HCT116 (cell line): Measurements from ENCODE around the gene HMGN2. TPM values are rescaled to one million over a fixed set of nuclear protein-coding genes. Genes with fewer than 3 reads are reported as not detected.

Experiments
- ATAC-seq: fragments of 200-7000 bp; cut with Tn5 transposase; 2 replicates; pipeline ENCODE4 v1.9.1; 2020; ENCODE audit warnings: mild to moderate bottlenecking, moderate library complexity
- BruUV-seq: library from RNA; stranded (reverse); fragments of 400-500 nt; replicated peaks from 2 replicates; lab custom pipeline; 2021; lab: Mats Ljungman, UMichigan
- CTCF ChIA-PET: fragments of 300-600 bp; sonication (Branson Sonifier 250); formaldehyde crosslinking; loops from one replicate; lab custom pipeline; 2021; ENCODE audit warnings: antibody characterized with exemption; lab: Charles Lee
- POLR2A ChIA-PET: fragments of 300-600, 350-600 bp; sonication (Branson Sonifier 250); formaldehyde crosslinking; loops from one replicate; lab custom pipeline; 2021; ENCODE audit warnings: antibody characterized with exemption; lab: Charles Lee
- RAD21 ChIA-PET, 2 experiments: fragments of 300-600 bp; sonication (Branson Sonifier 250); formaldehyde crosslinking; loops; one replicate each; lab custom pipeline; 2023; ENCODE audit warnings: low total read pairs in 2 of 2; ENCODE audit not compliant: uncharacterized antibody in 2 of 2, unreplicated experiment in 2 of 2, low non-redundant PET in 1 of 2; lab: Charles Lee
- DNase-seq: peaks from one replicate; pipeline ENCODE4 v3.0.0-alpha.2; 2010; ENCODE audit warnings: low read depth, low spot score
- H2AFZ ChIP-seq: fragments of 200-600 bp; shearing (Covaris generic), sonication (generic); 2 replicates; pipeline ENCODE4 v1.6.1; 2017; ENCODE audit warnings: low read depth, mixed run types, mixed read lengths, antibody characterized with exemption, low read length; ENCODE audit not compliant: poor library complexity, severe bottlenecking
- H3K27ac ChIP-seq: 2 replicates; pipeline ENCODE4 v1.5.1; 2012; ENCODE audit warnings: low read depth, low read length
- H3K27me3 ChIP-seq: fragments of 200-600 bp; sonication (generic); 2 replicates; pipeline ENCODE4 v1.6.1; 2016; ENCODE audit warnings: mixed run types, low read length, mixed read lengths; ENCODE audit not compliant: insufficient read depth
- H3K36me3 ChIP-seq, 2 experiments: fragments of 200-500 bp in 1 of 2; fragments of 200-600 bp in 1 of 2; sonication (Bioruptor generic) in 1 of 2; sonication (generic) in 1 of 2; 2 replicates each; pipeline versions ENCODE4 v1.5.1 to v1.6.1; 2014 to 2016; ENCODE audit warnings: low read length in 2 of 2, inconsistent platforms in 1 of 2, mixed read lengths in 1 of 2, mixed run types in 1 of 2; ENCODE audit not compliant: insufficient read depth in 2 of 2, control insufficient read depth in 1 of 2
- H3K4me1 ChIP-seq, 2 experiments: fragments of 200-600 bp in 1 of 2; sonication (generic) in 1 of 2; 2 replicates each; pipeline versions ENCODE4 v1.5.1 to v1.6.1; 2012 to 2017; ENCODE audit warnings: low read length in 2 of 2, inconsistent platforms in 1 of 2, mild to moderate bottlenecking in 1 of 2, mixed read lengths in 1 of 2, mixed run types in 1 of 2, moderate library complexity in 1 of 2; ENCODE audit not compliant: insufficient read depth in 2 of 2, control insufficient read depth in 1 of 2
- H3K4me2 ChIP-seq: fragments of 200-600 bp; sonication (generic); 2 replicates; pipeline ENCODE4 v1.6.1; 2017; ENCODE audit warnings: mixed run types, low read length, mixed read lengths
- H3K4me3 ChIP-seq, 2 experiments: fragments of 200-600 bp in 1 of 2; sonication (generic) in 1 of 2; replicated peaks in 1 of 2; 2 replicates each; pipeline ENCODE4 v1.5.1; 2011 to 2016; ENCODE audit warnings: low read length in 2 of 2, control low read depth in 1 of 2, low read depth in 1 of 2, mild to moderate bottlenecking in 1 of 2, mixed read lengths in 1 of 2, mixed run types in 1 of 2
- H3K79me2 ChIP-seq: fragments of 200-600 bp; sonication (generic); 2 replicates; pipeline ENCODE4 v1.6.1; 2017; ENCODE audit warnings: mild to moderate bottlenecking, mixed run types, low read length, moderate library complexity, mixed read lengths; ENCODE audit not compliant: insufficient read depth
- H3K9ac ChIP-seq: fragments of 200-600 bp; sonication (generic); 2 replicates; pipeline ENCODE4 v1.6.1; 2016; ENCODE audit warnings: low read length, mixed read lengths
- H3K9me2 ChIP-seq: fragments of 200-600 bp; sonication (generic), shearing (Covaris generic); 2 replicates; pipeline ENCODE4 v1.6.1; 2017; ENCODE audit warnings: mixed run types, mild to moderate bottlenecking, moderate library complexity; ENCODE audit not compliant: insufficient read depth
- H3K9me3 ChIP-seq, 2 experiments: fragments of 200-500 bp in 1 of 2; fragments of 200-600 bp in 1 of 2; sonication (Bioruptor generic) in 1 of 2; sonication (generic) in 1 of 2; 2 replicates each; pipeline ENCODE4 v1.6.1; 2014 to 2017; ENCODE audit warnings: low read length in 2 of 2, mixed read lengths in 2 of 2, inconsistent platforms in 1 of 2, low read depth in 1 of 2, mild to moderate bottlenecking in 1 of 2, mixed run types in 1 of 2, moderate library complexity in 1 of 2; ENCODE audit not compliant: control insufficient read depth in 1 of 2, insufficient read depth in 1 of 2
- H4K20me1 ChIP-seq: fragments of 200-600 bp; sonication (generic), shearing (Covaris generic); 2 replicates; pipeline ENCODE4 v1.6.1; 2017; ENCODE audit warnings: mixed run types, mild to moderate bottlenecking, moderate library complexity; ENCODE audit not compliant: insufficient read depth
- CBX3 ChIP-seq: IDR thresholded peaks from 2 replicates; pipeline ENCODE4 v1.6.1; 2012; ENCODE audit warnings: low read depth
- EZH2 ChIP-seq: fragments of 200-600 bp; sonication (generic); IDR thresholded peaks from 2 replicates; pipeline ENCODE4 v1.6.1; 2017; ENCODE audit warnings: antibody characterized with exemption, mixed run types
- EZH2phosphoT487 ChIP-seq: fragments of 200-600 bp; IDR thresholded peaks from 2 replicates; pipeline ENCODE4 v1.6.1; 2018; ENCODE audit warnings: antibody characterized with exemption, borderline replicate concordance
- FOSL1 ChIP-seq: IDR thresholded peaks from 2 replicates; pipeline ENCODE4 v1.6.1; 2012; ENCODE audit warnings: low read depth
- JUND ChIP-seq: IDR thresholded peaks from 2 replicates; pipeline ENCODE4 v1.6.1; 2012
- POLR2AphosphoS5 ChIP-seq: IDR thresholded peaks from 2 replicates; pipeline ENCODE4 v1.6.1; 2011; ENCODE audit warnings: mild to moderate bottlenecking, low read depth, low read length, moderate library complexity
- RAD21 ChIP-seq: IDR thresholded peaks from 2 replicates; pipeline ENCODE4 v1.6.1; 2012; ENCODE audit warnings: low read depth, mild to moderate bottlenecking
- SP1 ChIP-seq: IDR thresholded peaks from 2 replicates; pipeline ENCODE4 v1.6.1; 2012; ENCODE audit warnings: low read depth
- SRF ChIP-seq: IDR thresholded peaks from 2 replicates; pipeline ENCODE4 v1.6.1; 2012; ENCODE audit warnings: low read depth
- TCF7L2 ChIP-seq: IDR thresholded peaks from 2 replicates; pipeline ENCODE4 v1.7.0; 2011; ENCODE audit warnings: borderline replicate concordance, inconsistent platforms; ENCODE audit not compliant: insufficient read depth, insufficient read length; ENCODE audit errors: extremely low read depth
- intact Hi-C: fragments of 100-400 bp; cut with micrococcal nuclease; formaldehyde crosslinking; loops from 2 replicates; pipeline ENCODE4 v1.10.0; 2022
- total RNA-seq: library from RNA; stranded (reverse); gene quantifications from one replicate; pipeline ENCODE4 v1.2.1, GENCODE V29; 2021; ENCODE audit not compliant: unreplicated experiment
- TF ChIP-seq, protein P1 (sequence below): IDR thresholded peaks from 2 replicates; pipeline ENCODE4 v1.6.1; 2012
- TF ChIP-seq, protein P2 (sequence below): IDR thresholded peaks from 2 replicates; pipeline ENCODE4 v1.6.1; 2011; ENCODE audit warnings: mild to moderate bottlenecking, low read length, moderate library complexity; ENCODE audit not compliant: insufficient replicate concordance; ENCODE audit errors: extremely low read depth
- TF ChIP-seq, protein P3 (sequence below): IDR thresholded peaks from 2 replicates; pipeline ENCODE4 v1.6.1; 2012
- TF ChIP-seq, protein P4 (sequence below): IDR thresholded peaks from 2 replicates; pipeline ENCODE4 v1.6.1; 2012; ENCODE audit warnings: low read depth

Gene HMGN2
- total RNA-seq, 1 experiment from 2014 or later: 483 TPM

DNA sequence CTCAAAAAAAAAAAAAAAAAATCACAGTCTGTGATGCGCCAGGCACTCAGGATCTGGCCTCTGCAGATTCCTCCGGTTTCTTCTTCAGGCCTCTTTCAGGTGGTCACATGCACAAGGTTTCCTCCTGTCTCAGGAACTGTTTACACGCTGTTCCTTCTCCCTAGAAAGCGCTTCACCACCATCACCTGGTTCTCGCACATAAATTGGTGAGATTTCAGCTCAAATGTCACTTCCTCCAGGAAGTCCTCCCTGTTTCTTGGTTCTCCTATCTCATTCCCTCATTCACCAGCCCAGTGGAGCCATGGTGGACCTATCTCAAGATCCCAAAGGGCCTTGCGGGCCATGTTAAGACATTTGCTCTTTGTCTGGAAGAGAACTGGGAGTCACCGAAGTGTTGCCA lies 26.7 kb downstream of the HMGN2 start:
- no peaks in the 10 kb centered on the region for H4K20me1 ChIP-seq
- ChIA-PET POLR2A (no interaction called here), RAD21 (no interaction called here), CTCF (no interaction called here)
- no peaks in the 10 kb centered on the region for H3K79me2 ChIP-seq
- H3K9me2 ChIP-seq: no peaks in the 10 kb centered on the region
- H3K4me1 ChIP-seq: peaks cover 9 to 25% of the 10 kb centered on the region in 2 experiments; a peak in 3 of 4 replicates
- H2AFZ ChIP-seq: no peak overlapping the region
- DNase-seq: no peak
- H3K4me3 ChIP-seq: no peak overlapping the region
- BruUV-seq: TSS peak; percentile 64
- no peak for ATAC-seq
- no peak overlapping the region for H3K9ac ChIP-seq
- H3K9me3 ChIP-seq: no peaks in the 10 kb centered on the region
- H3K36me3 ChIP-seq: no peaks in the 10 kb centered on the region
- intact Hi-C loops: no loop called here
- TF ChIP-seq SP1 (no peak), TCF7L2 (no peak), RAD21 (no peak), POLR2AphosphoS5 (no peak), EZH2phosphoT487 (no peak), JUND (no peak), CBX3 (no peak), SRF (no peak), FOSL1 (no peak), EZH2 (no peak)
- TF ChIP-seq, protein P1, sequence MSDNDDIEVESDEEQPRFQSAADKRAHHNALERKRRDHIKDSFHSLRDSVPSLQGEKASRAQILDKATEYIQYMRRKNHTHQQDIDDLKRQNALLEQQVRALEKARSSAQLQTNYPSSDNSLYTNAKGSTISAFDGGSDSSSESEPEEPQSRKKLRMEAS: no peak
- TF ChIP-seq, protein P2, sequence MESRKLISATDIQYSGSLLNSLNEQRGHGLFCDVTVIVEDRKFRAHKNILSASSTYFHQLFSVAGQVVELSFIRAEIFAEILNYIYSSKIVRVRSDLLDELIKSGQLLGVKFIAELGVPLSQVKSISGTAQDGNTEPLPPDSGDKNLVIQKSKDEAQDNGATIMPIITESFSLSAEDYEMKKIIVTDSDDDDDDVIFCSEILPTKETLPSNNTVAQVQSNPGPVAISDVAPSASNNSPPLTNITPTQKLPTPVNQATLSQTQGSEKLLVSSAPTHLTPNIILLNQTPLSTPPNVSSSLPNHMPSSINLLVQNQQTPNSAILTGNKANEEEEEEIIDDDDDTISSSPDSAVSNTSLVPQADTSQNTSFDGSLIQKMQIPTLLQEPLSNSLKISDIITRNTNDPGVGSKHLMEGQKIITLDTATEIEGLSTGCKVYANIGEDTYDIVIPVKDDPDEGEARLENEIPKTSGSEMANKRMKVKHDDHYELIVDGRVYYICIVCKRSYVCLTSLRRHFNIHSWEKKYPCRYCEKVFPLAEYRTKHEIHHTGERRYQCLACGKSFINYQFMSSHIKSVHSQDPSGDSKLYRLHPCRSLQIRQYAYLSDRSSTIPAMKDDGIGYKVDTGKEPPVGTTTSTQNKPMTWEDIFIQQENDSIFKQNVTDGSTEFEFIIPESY: no peak
- TF ChIP-seq, protein P3, sequence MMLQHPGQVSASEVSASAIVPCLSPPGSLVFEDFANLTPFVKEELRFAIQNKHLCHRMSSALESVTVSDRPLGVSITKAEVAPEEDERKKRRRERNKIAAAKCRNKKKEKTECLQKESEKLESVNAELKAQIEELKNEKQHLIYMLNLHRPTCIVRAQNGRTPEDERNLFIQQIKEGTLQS: no peak
- TF ChIP-seq, protein P4, sequence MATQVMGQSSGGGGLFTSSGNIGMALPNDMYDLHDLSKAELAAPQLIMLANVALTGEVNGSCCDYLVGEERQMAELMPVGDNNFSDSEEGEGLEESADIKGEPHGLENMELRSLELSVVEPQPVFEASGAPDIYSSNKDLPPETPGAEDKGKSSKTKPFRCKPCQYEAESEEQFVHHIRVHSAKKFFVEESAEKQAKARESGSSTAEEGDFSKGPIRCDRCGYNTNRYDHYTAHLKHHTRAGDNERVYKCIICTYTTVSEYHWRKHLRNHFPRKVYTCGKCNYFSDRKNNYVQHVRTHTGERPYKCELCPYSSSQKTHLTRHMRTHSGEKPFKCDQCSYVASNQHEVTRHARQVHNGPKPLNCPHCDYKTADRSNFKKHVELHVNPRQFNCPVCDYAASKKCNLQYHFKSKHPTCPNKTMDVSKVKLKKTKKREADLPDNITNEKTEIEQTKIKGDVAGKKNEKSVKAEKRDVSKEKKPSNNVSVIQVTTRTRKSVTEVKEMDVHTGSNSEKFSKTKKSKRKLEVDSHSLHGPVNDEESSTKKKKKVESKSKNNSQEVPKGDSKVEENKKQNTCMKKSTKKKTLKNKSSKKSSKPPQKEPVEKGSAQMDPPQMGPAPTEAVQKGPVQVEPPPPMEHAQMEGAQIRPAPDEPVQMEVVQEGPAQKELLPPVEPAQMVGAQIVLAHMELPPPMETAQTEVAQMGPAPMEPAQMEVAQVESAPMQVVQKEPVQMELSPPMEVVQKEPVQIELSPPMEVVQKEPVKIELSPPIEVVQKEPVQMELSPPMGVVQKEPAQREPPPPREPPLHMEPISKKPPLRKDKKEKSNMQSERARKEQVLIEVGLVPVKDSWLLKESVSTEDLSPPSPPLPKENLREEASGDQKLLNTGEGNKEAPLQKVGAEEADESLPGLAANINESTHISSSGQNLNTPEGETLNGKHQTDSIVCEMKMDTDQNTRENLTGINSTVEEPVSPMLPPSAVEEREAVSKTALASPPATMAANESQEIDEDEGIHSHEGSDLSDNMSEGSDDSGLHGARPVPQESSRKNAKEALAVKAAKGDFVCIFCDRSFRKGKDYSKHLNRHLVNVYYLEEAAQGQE: no peak
- no peak overlapping the region for H3K4me2 ChIP-seq
- H3K27me3 ChIP-seq: no peaks in the 10 kb centered on the region
- H3K27ac ChIP-seq: no peak overlapping the region
